Stimulated activated CD8-positive, alpha-beta memory T cell treated with anti-CD3 and anti-CD28 coated beads, Interleukin-4, amount 100 ng/mL, for 24 hours (primary cell): ENCODE results near the gene PLAC1.

Source experiments
- DNase-seq: peaks from one replicate; pipeline ENCODE4 v3.0.0-alpha.2; 2020; ENCODE audit warnings: low read depth

The PLAC1 gene

GRCh38 chrX:134658002-134658759, at the start of gene PLAC1:
Gene PLAC1 (minus strand): TSS chrX:134658471. CDS start chrX:134566682, 91,789 bp downstream.
- no peak for DNase-seq

- DNase-seq: no peak
Observed at GRCh38 chrX:134706138-134706537, 47.9 kb upstream of the PLAC1 start.

- DNase-seq: no peak
Observed at GRCh38 chrX:134695999-134696398, 37.7 kb upstream of the PLAC1 start.

- DNase-seq: no peak
Observed at GRCh38 chrX:134694333-134695322, 36.4 kb upstream of the PLAC1 start.

- DNase-seq: no peak
Observed at GRCh38 chrX:134693644-134694043, 35.4 kb upstream of the PLAC1 start.

- no peak for DNase-seq
Observed at GRCh38 chrX:134692990-134693389, 34.7 kb upstream of the PLAC1 start.

- no peak for DNase-seq
Observed at GRCh38 chrX:134692233-134692632, 34.0 kb upstream of the PLAC1 start.

GRCh38 chrX:134691453-134691852, 33.2 kb upstream of the PLAC1 start:
- no peak for DNase-seq

GRCh38 chrX:134688839-134689238, 30.6 kb upstream of the PLAC1 start:
- no peak for DNase-seq

GRCh38 chrX:134688031-134688823, 30.0 kb upstream of the PLAC1 start:
- DNase-seq: no peak

GRCh38 chrX:134685668-134686067, 27.4 kb upstream of the PLAC1 start:
- no peak for DNase-seq

GRCh38 chrX:134684956-134685355, 26.7 kb upstream of the PLAC1 start:
- DNase-seq: no peak

- no peak for DNase-seq
Observed at GRCh38 chrX:134683351-134684005, 25.2 kb upstream of the PLAC1 start.

GRCh38 chrX:134682081-134682480, 23.8 kb upstream of the PLAC1 start:
- no peak for DNase-seq

- no peak for DNase-seq
Observed at GRCh38 chrX:134679644-134680043, 21.4 kb upstream of the PLAC1 start.

- no peak for DNase-seq
Observed at GRCh38 chrX:134679221-134679620, 20.9 kb upstream of the PLAC1 start.

GRCh38 chrX:134677332-134677731, 19.1 kb upstream of the PLAC1 start:
- no peak for DNase-seq

- DNase-seq: no peak
Observed at GRCh38 chrX:134676436-134676835, 18.2 kb upstream of the PLAC1 start.

- DNase-seq: no peak
Observed at GRCh38 chrX:134673123-134673522, 14.9 kb upstream of the PLAC1 start.

GRCh38 chrX:134672101-134672500, 13.8 kb upstream of the PLAC1 start:
- no peak for DNase-seq

- DNase-seq: no peak
Observed at GRCh38 chrX:134671294-134671693, 13.0 kb upstream of the PLAC1 start.
